GM19193 (cell line): ENCODE data around the gene C1QL3.

Experiments
- POLR2A ChIP-seq: IDR thresholded peaks from 4 replicates; pipeline ENCODE4 v1.6.1; 2011; ENCODE audit not compliant: insufficient read depth, insufficient read length; ENCODE audit errors: extremely low read depth

Gene C1QL3

GRCh38 chr10:16521311-16522016 is at the start of gene C1QL3:
Gene C1QL3, minus strand, starts transcription at chr10:16521879. Its CDS starts 814 bp downstream, at chr10:16521065.
- no peak for TF ChIP-seq POLR2A

GRCh38 chr10:16570731-16571130 is 49.1 kb upstream of the C1QL3 start:
- TF ChIP-seq POLR2A, result no peak

- TF ChIP-seq POLR2A, result no peak
Measured at GRCh38 chr10:16566202-16566805, 44.6 kb upstream of the C1QL3 start.

- TF ChIP-seq POLR2A, result no peak
Measured at GRCh38 chr10:16565604-16566003, 43.9 kb upstream of the C1QL3 start.

GRCh38 chr10:16562891-16563290 is 41.2 kb upstream of the C1QL3 start:
- TF ChIP-seq POLR2A, result no peak

GRCh38 chr10:16559236-16559773 is 37.6 kb upstream of the C1QL3 start:
- TF ChIP-seq POLR2A, result no peak

GRCh38 chr10:16547973-16548372 is 26.3 kb upstream of the C1QL3 start:
- no peak for TF ChIP-seq POLR2A

- no peak for TF ChIP-seq POLR2A
Measured at GRCh38 chr10:16545116-16545736, 23.5 kb upstream of the C1QL3 start.

GRCh38 chr10:16544591-16544990 is 22.9 kb upstream of the C1QL3 start:
- no peak for TF ChIP-seq POLR2A

- TF ChIP-seq POLR2A, result no peak
Measured at GRCh38 chr10:16544099-16544498, 22.4 kb upstream of the C1QL3 start.

- TF ChIP-seq POLR2A, result no peak
Measured at GRCh38 chr10:16536155-16536554, 14.5 kb upstream of the C1QL3 start.

GRCh38 chr10:16529853-16530252 is 8.2 kb upstream of the C1QL3 start:
- no peak for TF ChIP-seq POLR2A

GRCh38 chr10:16527452-16527851 is 5.8 kb upstream of the C1QL3 start:
- TF ChIP-seq POLR2A, result no peak

GRCh38 chr10:16520900-16521299 is 779 bp downstream of the C1QL3 start:
- no peak for TF ChIP-seq POLR2A
